ENCODE results near the gene CAPN11. TPM values are rescaled to one million over a fixed set of nuclear protein-coding genes. Genes with fewer than 3 reads are reported as not detected.

The CAPN11 gene
- total RNA-seq = not detected in 2 replicates

GRCh38 chr6:44158770-44159228 lies at the start of gene CAPN11:
Gene CAPN11, plus strand, starts transcription at chr6:44158820. Its CDS starts 29 bp downstream, at chr6:44158849.
- H3K4me1 Mint-ChIP-seq = no peaks in the 10 kb centered on the region
- ChIA-PET CTCF (interaction anchor here (0.8 kb wide), 1 partner anchor 11 kb away, joined by 3 read pairs; no protein-coding TSS in a partner anchor), POLR2A (no interaction called here)
- H3K27me3 Mint-ChIP-seq = peaks cover 6% of the 10 kb centered on the region
- DNase-seq = no peak
- H3K27ac Mint-ChIP-seq = no peak within 1 kb of the TSS
- TF ChIP-seq CTCF (IDR thresholded peaks at IDR 0.05) = no peak
- no peak within 1 kb of the TSS for H3K4me3 Mint-ChIP-seq
- no peak for ATAC-seq (ENCODE audit: low read depth)
- H3K9me3 Mint-ChIP-seq = no peaks in the 10 kb centered on the region
- H3K36me3 Mint-ChIP-seq (ENCODE audit: low read depth) = no peaks in the 10 kb centered on the region
- intact Hi-C loops (cut with micrococcal nuclease) = loop anchor here (10.0 kb wide), 1 partner anchor 434 kb away; no protein-coding TSS in a partner anchor

GRCh38 chr6:44109212-44109611 lies 49.4 kb upstream of the CAPN11 start:
- Mint-ChIP-seq H3K4me1 (peaks cover 2% of the 10 kb centered on the region), H3K9me3 (no peaks in the 10 kb centered on the region), H3K27me3 (no peaks in the 10 kb centered on the region), H3K27ac (no peak overlapping the region), H3K4me3 (no peak overlapping the region), H3K36me3 (ENCODE audit: low read depth) (peaks cover 75% of the 10 kb centered on the region)
- ChIA-PET POLR2A (interaction anchor here (0.6 kb wide), 1 partner anchor 8 kb away, joined by 3 read pairs; no protein-coding TSS in a partner anchor), CTCF (interaction anchor here (1.0 kb wide), 1 partner anchor 31 kb away, joined by 3 read pairs; no protein-coding TSS in a partner anchor)
- intact Hi-C loops (cut with micrococcal nuclease) = no loop called here
- TF ChIP-seq CTCF (IDR thresholded peaks at IDR 0.05) = no peak
- ATAC-seq (ENCODE audit: low read depth) = no peak
- DNase-seq = no peak

GRCh38 chr6:44110005-44110676 lies 48.5 kb upstream of the CAPN11 start:
- H3K9me3 Mint-ChIP-seq = no peaks in the 10 kb centered on the region
- ChIA-PET POLR2A (interaction anchor here (0.5 kb wide), 1 partner anchor 165 kb away, joined by 3 read pairs; no protein-coding TSS in a partner anchor), CTCF (interaction anchor here (1.6 kb wide), 1 partner anchor 10 kb away, joined by 4 read pairs; no protein-coding TSS in a partner anchor)
- no peak for TF ChIP-seq CTCF (IDR thresholded peaks at IDR 0.05)
- no peaks in the 10 kb centered on the region for H3K27me3 Mint-ChIP-seq
- DNase-seq = no peak
- intact Hi-C loops (cut with micrococcal nuclease) = no loop called here
- peaks cover 2% of the 10 kb centered on the region for H3K4me1 Mint-ChIP-seq
- no peak overlapping the region for H3K4me3 Mint-ChIP-seq
- no peak overlapping the region for H3K27ac Mint-ChIP-seq
- H3K36me3 Mint-ChIP-seq (ENCODE audit: low read depth) = peaks cover 75% of the 10 kb centered on the region
- no peak for ATAC-seq (ENCODE audit: low read depth)

GRCh38 chr6:44110966-44111365 lies 47.7 kb upstream of the CAPN11 start:
- H3K9me3 Mint-ChIP-seq = no peaks in the 10 kb centered on the region
- no peak overlapping the region for H3K27ac Mint-ChIP-seq
- H3K4me1 Mint-ChIP-seq = peaks cover 3% of the 10 kb centered on the region
- DNase-seq (no peak), ATAC-seq (ENCODE audit: low read depth) (no peak)
- H3K4me3 Mint-ChIP-seq = no peak overlapping the region
- CTCF ChIA-PET = interaction anchor here (1.6 kb wide), 1 partner anchor 10 kb away, joined by 4 read pairs; no protein-coding TSS in a partner anchor
- intact Hi-C loops (cut with micrococcal nuclease) = no loop called here
- POLR2A ChIA-PET = interaction anchor here (0.5 kb wide), 1 partner anchor 164 kb away, joined by 3 read pairs; no protein-coding TSS in a partner anchor
- no peak for TF ChIP-seq CTCF (IDR thresholded peaks at IDR 0.05)
- peaks cover 80% of the 10 kb centered on the region for H3K36me3 Mint-ChIP-seq (ENCODE audit: low read depth)
- no peaks in the 10 kb centered on the region for H3K27me3 Mint-ChIP-seq
